ENCODE results near the gene IFNAR1.

DNA sequence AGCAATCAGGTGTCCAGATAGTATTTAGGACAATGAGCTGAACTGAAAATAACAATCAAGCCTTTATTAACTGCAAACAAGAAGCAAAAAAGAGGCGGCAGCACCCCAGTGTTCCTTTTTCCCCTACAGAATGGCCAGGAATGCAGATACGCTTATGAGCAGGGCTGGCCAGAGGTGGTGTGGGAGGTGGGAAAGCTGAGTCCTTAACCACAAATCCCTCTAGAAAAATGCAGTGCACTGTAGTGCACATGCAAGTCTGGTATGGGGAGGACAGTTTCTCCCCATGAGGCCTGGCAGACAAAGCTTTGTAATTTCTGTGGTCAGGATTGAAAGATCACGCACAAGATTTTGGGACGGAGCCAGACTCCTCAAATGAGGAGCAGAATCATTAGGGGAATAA, 10.7 kb upstream of the IFNAR1 start:
- no peak for TF ChIP-seq CTCF (IDR thresholded peaks at IDR 0.05)
- TF ChIP-seq EZH2 (IDR thresholded peaks at IDR 0.05; ENCODE audit: borderline replicate concordance, insufficient read depth, low read depth, low read length, poor library complexity, severe bottlenecking) = no peak
